ENCODE results near the gene LGALS3. TPM values are rescaled to one million over a fixed set of nuclear protein-coding genes. Genes with fewer than 3 reads are reported as not detected.
A peak's percentile ranks its signal among the peaks of the same experiment; 100 is the strongest.

Gene LGALS3
- total RNA-seq, 4 donors from 2014 or later: 65.7 to 201 (median 111) TPM

GRCh38 chr14:55126034-55126433 is 3.0 kb upstream of the LGALS3 start:
- intact Hi-C loops (cut with DNase I): loop anchor here (5.0 kb wide), 1 partner anchor 34 kb away; no protein-coding TSS in a partner anchor
- no peak for TF ChIP-seq POLR2A (IDR thresholded peaks at IDR 0.05)
- TF ChIP-seq CTCF (IDR thresholded peaks at IDR 0.05): no peak
- 83 to 85% methylated on average over 3 of the region's 3 CpGs for WGBS, 2 donors
- no peaks in the 10 kb centered on the region for H3K36me3 ChIP-seq
- no peak overlapping the region for H3K4me3 ChIP-seq (replicated peaks in 1 of 3)
- no peak overlapping the region for H3K27ac ChIP-seq
- H3K4me1 ChIP-seq: peaks cover 9 to 27% of the 10 kb centered on the region in 2 donors
- H3K27me3 ChIP-seq: no peaks in the 10 kb centered on the region
- DNase-seq: no peak
- no peaks in the 10 kb centered on the region for H3K9me3 ChIP-seq

- no peak for TF ChIP-seq CTCF (IDR thresholded peaks at IDR 0.05)
- TF ChIP-seq POLR2A (IDR thresholded peaks at IDR 0.05): no peak
- no peaks in the 10 kb centered on the region for H3K9me3 ChIP-seq
- no peaks in the 10 kb centered on the region for H3K27me3 ChIP-seq
- H3K36me3 ChIP-seq: no peaks in the 10 kb centered on the region
- intact Hi-C loops (cut with DNase I): loop anchor here (5.0 kb wide), 1 partner anchor 35 kb away; no protein-coding TSS in a partner anchor
- H3K4me1 ChIP-seq: peaks cover 12 to 27% of the 10 kb centered on the region in 2 donors
- WGBS, 2 donors: 90 to 91% methylated on average over 5 of the region's 5 CpGs
- DNase-seq: no peak
- H3K27ac ChIP-seq: no peak overlapping the region
- H3K4me3 ChIP-seq (replicated peaks in 1 of 3): no peak overlapping the region
Observed at GRCh38 chr14:55126932-55127459, 2.1 kb upstream of the LGALS3 start.

- Histone ChIP-seq H3K27ac (no peak overlapping the region), H3K4me1 (peaks cover 9 to 23% of the 10 kb centered on the region in 2 donors), H3K36me3 (no peaks in the 10 kb centered on the region), H3K27me3 (no peaks in the 10 kb centered on the region), H3K4me3 (replicated peaks in 1 of 3) (no peak overlapping the region), H3K9me3 (no peaks in the 10 kb centered on the region)
- no peak for DNase-seq
- intact Hi-C loops (cut with DNase I): loop anchor here (5.0 kb wide), 1 partner anchor 35 kb away; no protein-coding TSS in a partner anchor
- 50 to 86% methylated on average over 2 of the region's 2 CpGs for WGBS, 2 donors
- no peak for TF ChIP-seq POLR2A (IDR thresholded peaks at IDR 0.05)
- TF ChIP-seq CTCF (IDR thresholded peaks at IDR 0.05): no peak
Observed at GRCh38 chr14:55127460-55127951, 1.5 kb upstream of the LGALS3 start.

GRCh38 chr14:55128386-55129085 is 516 bp upstream of the LGALS3 start:
- DNase-seq: no peak
- H3K4me1 ChIP-seq: peaks cover 3 to 15% of the 10 kb centered on the region in 2 donors

More at GRCh38 chr14:55128386-55129085, 516 bp upstream of the LGALS3 start:
- intact Hi-C loops (cut with DNase I): loop anchor here (5.0 kb wide), 1 partner anchor 36 kb away; no protein-coding TSS in a partner anchor
- TF ChIP-seq CTCF (IDR thresholded peaks at IDR 0.05): no peak
- no peak for TF ChIP-seq POLR2A (IDR thresholded peaks at IDR 0.05)
- Histone ChIP-seq H3K9me3 (no peaks in the 10 kb centered on the region), H3K27ac (peak overlapping the region; percentile 67 to 93 (median 81)), H3K36me3 (no peaks in the 10 kb centered on the region), H3K27me3 (no peaks in the 10 kb centered on the region), H3K4me3 (replicated peaks in 1 of 3) (peak overlapping the region; percentile 3 to 83 (median 53))
- 25 to 35% methylated on average over 12 to 16 of the region's 20 CpGs for WGBS, 2 donors
